Progenitor cell of endocrine pancreas (in vitro differentiated cells): Measurements from ENCODE around the gene CXCL9. TPM values are rescaled to one million over a fixed set of nuclear protein-coding genes. Genes with fewer than 3 reads are reported as not detected.

Experiments
- DNase-seq: peaks from one replicate; pipeline ENCODE4 v3.0.0; 2021; ENCODE audit warnings: low spot score; ENCODE audit not compliant: unreplicated experiment
- H3K27ac Mint-ChIP-seq: 2 replicates; pipeline ENCODE4 v1.8.0; 2021; ENCODE audit warnings: mild to moderate bottlenecking, moderate library complexity, mixed read lengths
- H3K27me3 Mint-ChIP-seq: 2 replicates; pipeline ENCODE4 v1.8.0; 2021; ENCODE audit warnings: mixed read lengths
- H3K36me3 Mint-ChIP-seq: 2 replicates; pipeline ENCODE4 v1.8.0; 2022; ENCODE audit warnings: mixed read lengths; ENCODE audit not compliant: insufficient read depth
- H3K4me1 Mint-ChIP-seq: 2 replicates; pipeline ENCODE4 v1.8.0; 2021; ENCODE audit warnings: low read depth, mixed read lengths
- H3K4me3 Mint-ChIP-seq: 2 replicates; pipeline ENCODE4 v1.8.0; 2021; ENCODE audit warnings: low read depth, mild to moderate bottlenecking, moderate library complexity, mixed read lengths
- H3K9me3 Mint-ChIP-seq: 2 replicates; pipeline ENCODE4 v1.8.0; 2021; ENCODE audit warnings: low read depth, mixed read lengths
- total RNA-seq: library from RNA; stranded (reverse); gene quantifications from 2 replicates; pipeline ENCODE4 v1.2.1, GENCODE V29; 2021
- TF ChIP-seq, protein P1 (sequence below): fragments of 200-600 bp; sonication (generic); IDR thresholded peaks from one replicate; pipeline ENCODE4 v1.5.0; 2021; ENCODE audit warnings: antibody characterized with exemption, mild to moderate bottlenecking; ENCODE audit not compliant: unreplicated experiment

Gene CXCL9
- total RNA-seq, 1 donor from 2014 or later, result not detected

DNA sequence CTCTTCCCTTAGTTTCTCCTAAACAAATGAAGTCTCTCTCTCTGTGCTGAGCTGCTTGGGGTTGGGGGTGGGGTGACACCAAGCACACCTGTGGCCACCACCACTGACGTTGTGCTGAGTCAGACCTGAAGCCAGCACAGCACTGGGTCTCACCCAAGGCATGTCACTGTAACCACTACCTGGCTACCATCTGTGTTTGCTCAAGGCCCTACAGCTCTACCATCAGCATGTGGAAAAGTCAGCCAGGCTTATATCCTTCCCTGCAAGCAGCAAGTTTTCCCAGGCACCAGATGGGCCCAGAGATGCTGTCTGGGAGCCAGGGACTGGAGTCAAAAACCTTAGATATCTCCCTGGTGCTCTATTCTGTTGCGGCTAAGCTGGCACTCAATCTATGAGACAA is 9.1 kb upstream of the CXCL9 start:
- no peak overlapping the region for H3K27ac Mint-ChIP-seq
- no peaks in the 10 kb centered on the region for H3K9me3 Mint-ChIP-seq
- H3K36me3 Mint-ChIP-seq, result no peaks in the 10 kb centered on the region
- H3K4me1 Mint-ChIP-seq, result peaks cover 4% of the 10 kb centered on the region
- TF ChIP-seq, protein P1, sequence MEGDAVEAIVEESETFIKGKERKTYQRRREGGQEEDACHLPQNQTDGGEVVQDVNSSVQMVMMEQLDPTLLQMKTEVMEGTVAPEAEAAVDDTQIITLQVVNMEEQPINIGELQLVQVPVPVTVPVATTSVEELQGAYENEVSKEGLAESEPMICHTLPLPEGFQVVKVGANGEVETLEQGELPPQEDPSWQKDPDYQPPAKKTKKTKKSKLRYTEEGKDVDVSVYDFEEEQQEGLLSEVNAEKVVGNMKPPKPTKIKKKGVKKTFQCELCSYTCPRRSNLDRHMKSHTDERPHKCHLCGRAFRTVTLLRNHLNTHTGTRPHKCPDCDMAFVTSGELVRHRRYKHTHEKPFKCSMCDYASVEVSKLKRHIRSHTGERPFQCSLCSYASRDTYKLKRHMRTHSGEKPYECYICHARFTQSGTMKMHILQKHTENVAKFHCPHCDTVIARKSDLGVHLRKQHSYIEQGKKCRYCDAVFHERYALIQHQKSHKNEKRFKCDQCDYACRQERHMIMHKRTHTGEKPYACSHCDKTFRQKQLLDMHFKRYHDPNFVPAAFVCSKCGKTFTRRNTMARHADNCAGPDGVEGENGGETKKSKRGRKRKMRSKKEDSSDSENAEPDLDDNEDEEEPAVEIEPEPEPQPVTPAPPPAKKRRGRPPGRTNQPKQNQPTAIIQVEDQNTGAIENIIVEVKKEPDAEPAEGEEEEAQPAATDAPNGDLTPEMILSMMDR, result no peak
- peaks cover 10% of the 10 kb centered on the region for H3K27me3 Mint-ChIP-seq
- H3K4me3 Mint-ChIP-seq, result no peak overlapping the region
- no peak for DNase-seq

DNA sequence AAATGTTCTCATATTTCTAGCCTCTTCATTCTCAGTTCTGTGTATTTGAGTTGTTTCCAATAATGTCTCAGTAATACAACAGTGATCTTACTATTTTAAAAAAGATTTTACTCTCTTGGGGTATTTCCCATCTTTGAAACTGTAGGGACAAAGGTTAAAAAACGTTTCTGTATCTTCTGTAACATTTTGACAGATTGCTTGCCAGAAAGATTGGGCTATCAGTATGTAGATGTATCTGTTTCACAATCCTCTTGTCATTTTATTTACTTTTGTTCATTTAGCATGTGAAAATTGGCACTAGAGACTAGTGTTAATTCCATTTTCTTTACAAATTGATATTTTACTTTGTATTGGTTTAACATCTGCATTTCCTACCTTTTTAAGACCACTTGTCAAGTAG is 6.2 kb upstream of the CXCL9 start:
- H3K27ac Mint-ChIP-seq, result no peak overlapping the region
- H3K4me3 Mint-ChIP-seq, result no peak overlapping the region
- DNase-seq, result no peak
- peaks cover 4% of the 10 kb centered on the region for H3K4me1 Mint-ChIP-seq
- no peaks in the 10 kb centered on the region for H3K9me3 Mint-ChIP-seq
- no peaks in the 10 kb centered on the region for H3K36me3 Mint-ChIP-seq
- peaks cover 13% of the 10 kb centered on the region for H3K27me3 Mint-ChIP-seq
- TF ChIP-seq, protein P1, result no peak

DNA sequence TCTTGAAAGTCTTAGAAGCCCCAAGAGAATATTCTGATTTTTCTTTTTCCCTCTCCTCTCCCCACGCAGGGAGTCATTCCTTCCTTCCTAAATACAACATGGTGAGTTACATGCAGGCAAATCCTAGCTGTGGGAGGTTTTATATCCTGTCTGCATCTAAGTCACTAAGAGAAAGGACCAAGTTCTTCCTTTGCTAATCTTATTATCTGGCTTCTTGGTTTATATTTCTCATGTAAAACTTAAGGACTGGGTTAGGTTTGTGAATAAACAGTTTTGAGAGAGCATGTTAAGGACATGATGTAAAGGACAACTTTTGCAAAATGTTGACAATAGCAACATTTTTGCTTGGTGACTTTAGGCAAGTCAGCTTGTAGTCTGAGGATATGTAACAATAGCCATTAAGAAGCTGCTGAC is 5.1 kb upstream of the CXCL9 start:
- Mint-ChIP-seq H3K9me3 (no peaks in the 10 kb centered on the region), H3K27ac (no peak overlapping the region), H3K4me3 (no peak overlapping the region)

DNA sequence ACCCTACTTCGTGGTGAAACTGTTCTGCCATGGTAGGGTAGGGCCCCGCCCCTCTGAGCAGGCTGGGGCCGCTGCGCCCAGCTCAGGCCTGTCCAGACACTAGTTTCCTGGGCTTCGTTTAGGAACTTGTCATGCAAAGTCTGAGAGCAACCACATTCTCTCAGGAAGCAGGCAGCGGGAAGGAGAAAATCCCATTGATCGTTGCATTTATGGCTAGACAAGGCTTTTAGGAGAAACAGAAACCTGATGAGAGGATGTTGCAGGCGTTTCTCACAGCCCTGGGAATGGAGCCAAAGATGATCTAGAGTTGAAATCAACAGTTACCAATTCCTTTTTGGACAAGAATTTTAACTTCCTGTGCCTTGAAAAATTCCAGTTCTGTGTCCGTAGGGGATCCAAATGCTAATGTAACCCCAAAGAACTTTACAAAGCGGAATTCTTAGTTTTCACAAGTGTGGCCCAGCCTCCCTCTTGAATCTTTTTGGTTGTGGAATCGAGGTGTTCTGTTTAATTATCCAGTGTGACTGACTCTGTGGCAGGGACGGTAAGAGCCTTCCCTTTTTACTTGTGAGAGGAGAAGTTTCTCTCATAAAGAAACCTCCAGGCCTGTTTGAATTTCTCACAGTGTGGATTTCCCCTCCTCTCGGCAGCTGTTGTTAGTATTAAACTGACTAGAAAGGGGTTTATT is 4.5 kb upstream of the CXCL9 start:
- TF ChIP-seq, protein P1, result no peak
- peaks cover 13% of the 10 kb centered on the region for H3K27me3 Mint-ChIP-seq
- peaks cover 4% of the 10 kb centered on the region for H3K4me1 Mint-ChIP-seq
- H3K9me3 Mint-ChIP-seq, result no peaks in the 10 kb centered on the region
- DNase-seq, result no peak
- H3K4me3 Mint-ChIP-seq, result no peak overlapping the region
- H3K36me3 Mint-ChIP-seq, result no peaks in the 10 kb centered on the region
- H3K27ac Mint-ChIP-seq, result no peak overlapping the region

More for the DNA sequence above, 5.1 kb upstream of the CXCL9 start:
- Mint-ChIP-seq H3K27me3 (peaks cover 13% of the 10 kb centered on the region), H3K4me1 (peaks cover 4% of the 10 kb centered on the region), H3K36me3 (no peaks in the 10 kb centered on the region)
- TF ChIP-seq, protein P1, result no peak
- no peak for DNase-seq

DNA sequence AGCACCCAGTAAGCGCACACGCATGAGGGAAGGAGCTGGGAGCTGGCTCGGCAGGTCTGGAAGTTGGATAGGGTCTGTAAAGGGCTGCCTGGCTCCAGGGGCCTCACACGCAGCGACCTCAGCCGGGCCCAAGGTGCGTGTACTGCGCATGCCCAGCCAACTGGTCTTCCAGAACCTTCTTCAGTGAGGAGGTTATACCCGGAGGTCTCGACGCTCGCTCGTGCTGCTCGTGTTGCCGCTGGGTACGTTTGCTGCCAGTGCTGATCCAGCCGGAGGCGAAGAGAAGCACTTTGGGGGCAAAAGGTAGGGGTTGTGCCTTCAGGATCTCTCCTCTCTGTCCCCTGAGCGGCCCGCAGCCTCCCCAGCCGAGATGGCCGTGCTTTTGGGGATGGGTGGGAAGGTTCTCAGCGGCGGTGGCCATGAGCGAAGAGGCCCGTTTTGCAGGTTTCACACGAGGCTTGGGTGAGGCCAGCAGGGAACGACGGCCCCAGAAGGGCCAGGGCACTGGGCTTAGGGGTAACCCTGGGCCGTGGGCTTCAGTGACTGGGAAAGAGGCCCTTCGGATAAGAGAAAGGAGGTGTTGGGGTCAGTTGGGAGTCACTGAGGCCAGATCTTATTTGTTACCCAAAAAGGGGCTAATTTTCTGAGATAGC is 3.8 kb upstream of the CXCL9 start:
- peaks cover 2% of the 10 kb centered on the region for H3K4me1 Mint-ChIP-seq
- no peak overlapping the region for H3K27ac Mint-ChIP-seq
- no peak for DNase-seq
- TF ChIP-seq, protein P1, result no peak
- no peak overlapping the region for H3K4me3 Mint-ChIP-seq
- H3K27me3 Mint-ChIP-seq, result peaks cover 13% of the 10 kb centered on the region
- H3K9me3 Mint-ChIP-seq, result no peaks in the 10 kb centered on the region
- H3K36me3 Mint-ChIP-seq, result no peaks in the 10 kb centered on the region
